ENCODE results near the gene HDAC1. TPM values are rescaled to one million over a fixed set of nuclear protein-coding genes. Genes with fewer than 3 reads are reported as not detected.
"Not testable (repeated sequence)": the region's sequence is repeated elsewhere in the genome, so short reads cannot be mapped to it uniquely, and the experiment has no call there.

Gene HDAC1
- total RNA-seq, 1 experiment from 2014 or later, result 186 TPM

GRCh38 chr1:32352239-32352745 lies 60.4 kb downstream of the HDAC1 start:
- peak overlapping the region; percentile 35 for H3K27ac Mint-ChIP-seq (ENCODE audit: unreplicated experiment)
- peak overlapping the region; percentile 70 for H3K4me3 Mint-ChIP-seq (ENCODE audit: low read depth, unreplicated experiment)
- no peak for TF ChIP-seq CTCF (IDR thresholded peaks at IDR 0.05; ENCODE audit: unreplicated experiment)
- no peaks in the 10 kb centered on the region for H3K27me3 Mint-ChIP-seq (ENCODE audit: unreplicated experiment)
- H3K4me1 Mint-ChIP-seq (ENCODE audit: low read depth, unreplicated experiment), result peaks cover 13% of the 10 kb centered on the region
- no peaks in the 10 kb centered on the region for H3K9me3 Mint-ChIP-seq (ENCODE audit: low read depth, unreplicated experiment)
- peaks cover 34% of the 10 kb centered on the region for H3K36me3 Mint-ChIP-seq (ENCODE audit: insufficient read depth, unreplicated experiment)
- CTCF ChIA-PET, result no interaction called here
- no peak for DNase-seq
- intact Hi-C loops (cut with micrococcal nuclease; ENCODE audit: unreplicated experiment), result no loop called here
- TSS peak; percentile 22 for BruUV-seq (replicated peaks)

- DNase-seq, result no peak
- Mint-ChIP-seq H3K4me1 (ENCODE audit: low read depth, unreplicated experiment) (peaks cover 13% of the 10 kb centered on the region), H3K27ac (ENCODE audit: unreplicated experiment) (peak overlapping the region; percentile 35), H3K4me3 (ENCODE audit: low read depth, unreplicated experiment) (peak overlapping the region; percentile 70), H3K27me3 (ENCODE audit: unreplicated experiment) (no peaks in the 10 kb centered on the region), H3K9me3 (ENCODE audit: low read depth, unreplicated experiment) (no peaks in the 10 kb centered on the region), H3K36me3 (ENCODE audit: insufficient read depth, unreplicated experiment) (peaks cover 33% of the 10 kb centered on the region)
- CTCF ChIA-PET, result no interaction called here
- intact Hi-C loops (cut with micrococcal nuclease; ENCODE audit: unreplicated experiment), result no loop called here
- TF ChIP-seq CTCF (IDR thresholded peaks at IDR 0.05; ENCODE audit: unreplicated experiment), result no peak
- BruUV-seq (replicated peaks), result no TSS peak
Measured at GRCh38 chr1:32352831-32353383, 61.0 kb downstream of the HDAC1 start.

DNA sequence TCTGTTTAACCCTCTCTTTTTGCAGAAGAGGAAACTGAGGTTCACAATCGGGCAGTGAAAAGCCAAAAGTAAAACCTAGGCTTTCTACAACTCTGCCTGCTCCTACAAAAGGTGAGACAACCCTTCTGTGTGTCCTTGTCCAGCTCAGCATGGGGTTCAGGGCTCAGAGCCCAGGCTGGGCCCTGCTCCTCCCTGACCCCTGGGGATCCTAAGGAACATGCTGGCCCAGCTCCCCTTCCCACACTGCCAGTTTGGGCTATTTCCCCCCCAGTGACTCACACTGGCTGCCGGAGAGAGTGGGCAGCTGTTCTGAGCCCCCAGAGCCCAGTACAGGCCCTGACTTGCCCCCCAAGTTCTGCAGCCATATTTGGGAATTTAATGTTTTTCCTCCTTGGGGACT lies 61.5 kb downstream of the HDAC1 start:
- H3K9me3 Mint-ChIP-seq (ENCODE audit: low read depth, unreplicated experiment), result no peaks in the 10 kb centered on the region
- H3K4me1 Mint-ChIP-seq (ENCODE audit: low read depth, unreplicated experiment), result peaks cover 13% of the 10 kb centered on the region
- BruUV-seq (replicated peaks), result no TSS peak
- no peak for TF ChIP-seq CTCF (IDR thresholded peaks at IDR 0.05; ENCODE audit: unreplicated experiment)
- peaks cover 33% of the 10 kb centered on the region for H3K36me3 Mint-ChIP-seq (ENCODE audit: insufficient read depth, unreplicated experiment)
- H3K27ac Mint-ChIP-seq (ENCODE audit: unreplicated experiment), result peak overlapping the region; percentile 8
- no peak for DNase-seq
- peak overlapping the region; percentile 70 for H3K4me3 Mint-ChIP-seq (ENCODE audit: low read depth, unreplicated experiment)
- CTCF ChIA-PET, result interaction anchor here (0.5 kb wide), 1 partner anchor 257 kb away, joined by 3 read pairs; no protein-coding TSS in a partner anchor
- no peaks in the 10 kb centered on the region for H3K27me3 Mint-ChIP-seq (ENCODE audit: unreplicated experiment)
- intact Hi-C loops (cut with micrococcal nuclease; ENCODE audit: unreplicated experiment), result no loop called here

DNA sequence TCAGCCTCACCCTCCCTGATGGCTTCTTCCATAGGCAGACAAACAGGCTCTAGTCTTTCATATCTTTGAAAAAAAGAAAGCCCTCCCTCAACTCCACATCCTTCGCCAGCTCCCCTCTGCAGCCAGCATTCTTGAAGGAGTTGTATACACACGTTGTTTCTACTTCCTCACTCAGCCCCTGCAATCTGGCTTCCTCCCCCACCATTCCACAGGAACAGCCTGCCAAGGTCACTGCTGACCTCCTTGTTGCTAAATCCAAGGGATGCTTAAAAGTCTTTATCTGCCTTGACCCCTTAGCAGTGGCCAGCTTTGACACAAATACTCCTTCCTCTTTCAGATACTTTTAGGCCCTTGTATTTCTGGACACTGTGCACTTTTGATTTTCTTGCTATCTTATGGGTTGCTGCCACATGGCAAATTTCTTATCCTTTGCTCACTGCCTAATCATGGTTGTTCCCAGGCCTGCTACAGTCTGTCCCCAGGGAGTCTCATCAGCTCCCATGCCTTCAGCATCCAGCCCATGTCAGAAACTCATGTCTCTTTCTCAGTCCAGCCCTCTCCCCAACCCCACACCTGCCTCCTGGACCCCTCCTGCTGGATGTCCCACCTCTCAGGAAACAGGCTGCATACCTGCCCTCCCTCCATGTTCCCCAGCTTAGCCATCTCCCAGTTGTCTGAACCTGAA lies 62.1 kb downstream of the HDAC1 start:
- BruUV-seq (replicated peaks), result no TSS peak
- no peaks in the 10 kb centered on the region for H3K27me3 Mint-ChIP-seq (ENCODE audit: unreplicated experiment)
- CTCF ChIA-PET, result interaction anchor here (0.5 kb wide), 1 partner anchor 258 kb away, joined by 3 read pairs; no protein-coding TSS in a partner anchor
- intact Hi-C loops (cut with micrococcal nuclease; ENCODE audit: unreplicated experiment), result no loop called here
- peaks cover 33% of the 10 kb centered on the region for H3K36me3 Mint-ChIP-seq (ENCODE audit: insufficient read depth, unreplicated experiment)
- H3K27ac Mint-ChIP-seq (ENCODE audit: unreplicated experiment), result no peak overlapping the region
- H3K4me1 Mint-ChIP-seq (ENCODE audit: low read depth, unreplicated experiment), result peaks cover 13% of the 10 kb centered on the region
- no peak for DNase-seq
- TF ChIP-seq CTCF (IDR thresholded peaks at IDR 0.05; ENCODE audit: unreplicated experiment), result no peak
- H3K4me3 Mint-ChIP-seq (ENCODE audit: low read depth, unreplicated experiment), result no peak overlapping the region
- H3K9me3 Mint-ChIP-seq (ENCODE audit: low read depth, unreplicated experiment), result no peaks in the 10 kb centered on the region

GRCh38 chr1:32355778-32356177 lies 63.9 kb downstream of the HDAC1 start:
- Mint-ChIP-seq H3K4me1 (ENCODE audit: low read depth, unreplicated experiment) (peaks cover 16% of the 10 kb centered on the region), H3K36me3 (ENCODE audit: insufficient read depth, unreplicated experiment) (peaks cover 38% of the 10 kb centered on the region)
- BruUV-seq (replicated peaks); H3K4me3 Mint-ChIP-seq (ENCODE audit: low read depth, unreplicated experiment); H3K9me3 Mint-ChIP-seq (ENCODE audit: low read depth, unreplicated experiment); H3K27me3 Mint-ChIP-seq (ENCODE audit: unreplicated experiment); H3K27ac Mint-ChIP-seq (ENCODE audit: unreplicated experiment); DNase-seq; intact Hi-C loops (cut with micrococcal nuclease; ENCODE audit: unreplicated experiment): not testable (repeated sequence)
- CTCF ChIA-PET, result interaction anchor here (0.7 kb wide), 1 partner anchor 19 kb away, joined by 3 read pairs; no protein-coding TSS in a partner anchor
